Smooth muscle cell of the brain vasculature (primary cell): ENCODE measurements around the gene NR6A1.

Source experiments
- DNase-seq: peaks from one replicate; pipeline ENCODE4 v3.0.0-alpha.2; 2012; ENCODE audit warnings: low read depth, low spot score

NR6A1 gene

GRCh38 chr9:124688238-124688904, 82.7 kb downstream of the NR6A1 start:
- DNase-seq = no peak

- DNase-seq = no peak
Observed at GRCh38 chr9:124686918-124687317, 84.2 kb downstream of the NR6A1 start.

- DNase-seq = no peak
Observed at GRCh38 chr9:124685217-124685616, 85.9 kb downstream of the NR6A1 start.

- DNase-seq = no peak
Observed at GRCh38 chr9:124684169-124684568, 86.9 kb downstream of the NR6A1 start.

- DNase-seq = no peak
Observed at GRCh38 chr9:124683043-124683442, 88.1 kb downstream of the NR6A1 start.

GRCh38 chr9:124680714-124681390, 90.3 kb downstream of the NR6A1 start:
- DNase-seq = no peak

GRCh38 chr9:124680049-124680448, 91.1 kb downstream of the NR6A1 start:
- DNase-seq = no peak

- DNase-seq = no peak
Observed at GRCh38 chr9:124676159-124676551, 95.0 kb downstream of the NR6A1 start.

GRCh38 chr9:124675261-124676158, 95.6 kb downstream of the NR6A1 start:
- no peak for DNase-seq

- DNase-seq = no peak
Observed at GRCh38 chr9:124674651-124675050, 96.5 kb downstream of the NR6A1 start.

GRCh38 chr9:124673063-124673462, 98.0 kb downstream of the NR6A1 start:
- no peak for DNase-seq

GRCh38 chr9:124671861-124672260, 99.2 kb downstream of the NR6A1 start:
- no peak for DNase-seq

- no peak for DNase-seq
Observed at GRCh38 chr9:124666642-124667041, 104.5 kb downstream of the NR6A1 start.

GRCh38 chr9:124665391-124666058, 105.6 kb downstream of the NR6A1 start:
- no peak for DNase-seq

GRCh38 chr9:124664143-124664542, 107.0 kb downstream of the NR6A1 start:
- no peak for DNase-seq

- no peak for DNase-seq
Observed at GRCh38 chr9:124663046-124663961, 107.8 kb downstream of the NR6A1 start.

- no peak for DNase-seq
Observed at GRCh38 chr9:124662561-124662960, 108.5 kb downstream of the NR6A1 start.

- no peak for DNase-seq
Observed at GRCh38 chr9:124661271-124661670, 109.8 kb downstream of the NR6A1 start.

- peak; percentile 29 for DNase-seq
Observed at GRCh38 chr9:124660341-124660801, 110.7 kb downstream of the NR6A1 start.

GRCh38 chr9:124659099-124659659, 111.9 kb downstream of the NR6A1 start:
- peak; percentile 64 for DNase-seq
